Endothelial cell of umbilical vein (primary cell): ENCODE data around the gene ZBTB46. TPM values are rescaled to one million over a fixed set of nuclear protein-coding genes. Genes with fewer than 3 reads are reported as not detected.

ENCODE experiments used
- BruUV-seq: library from RNA; stranded (reverse); fragments of 400-500 nt; replicated peaks from 2 replicates; lab custom pipeline; 2021; lab: Mats Ljungman, UMichigan
- CTCF ChIA-PET: fragments of 300-600, 350-600 bp; sonication (Branson Sonifier 250); formaldehyde crosslinking; loops from one replicate; lab custom pipeline; 2021; ENCODE audit warnings: antibody characterized with exemption, inconsistent platforms; lab: Charles Lee
- POLR2A ChIA-PET: fragments of 300-600, 350-600 bp; sonication (Branson Sonifier 250); formaldehyde crosslinking; loops from one replicate; lab custom pipeline; 2021; ENCODE audit warnings: antibody characterized with exemption, inconsistent platforms; lab: Charles Lee
- DNase-seq: peaks from one replicate; pipeline ENCODE4 v3.0.0-alpha.2; 2011; ENCODE audit warnings: low read depth, low spot score
- FAIRE-seq: peaks from 2 replicates; lab custom pipeline; 2011; peaks lifted over from hg19 to GRCh38; lab: Jason Lieb, UNC
- H2AFZ ChIP-seq: 2 replicates; pipeline ENCODE4 v1.6.0; 2012; ENCODE audit warnings: low read depth, low read length, control low read depth, inconsistent platforms
- H3K27ac ChIP-seq: 2 replicates; pipeline ENCODE4 v1.5.1; 2011; ENCODE audit warnings: low read depth, mild to moderate bottlenecking, control low read depth, low read length, moderate library complexity; ENCODE audit not compliant: insufficient read depth
- H3K27me3 ChIP-seq, 2 experiments: 2 replicates each; pipeline versions ENCODE4 v1.6.0 to v1.6.1; 2011; ENCODE audit warnings: low read length in 2 of 2, mixed read lengths in 1 of 2; ENCODE audit not compliant: control insufficient read depth in 2 of 2, insufficient read depth in 2 of 2
- H3K36me3 ChIP-seq, 2 experiments: 2 replicates in 1 of 2; 3 replicates in 1 of 2; pipeline ENCODE4 v1.5.1; 2011; ENCODE audit warnings: low read length in 2 of 2, mild to moderate bottlenecking in 1 of 2, moderate library complexity in 1 of 2; ENCODE audit not compliant: control insufficient read depth in 2 of 2, insufficient read depth in 2 of 2; ENCODE audit errors: extremely low read depth in 1 of 2
- H3K4me1 ChIP-seq: 3 replicates; pipeline ENCODE4 v1.5.1; 2011; ENCODE audit warnings: mild to moderate bottlenecking, low read length; ENCODE audit not compliant: control insufficient read depth, insufficient read depth; ENCODE audit errors: extremely low read depth
- H3K4me2 ChIP-seq: 2 replicates; pipeline ENCODE4 v1.6.1; 2011; ENCODE audit warnings: low read length, control low read depth, mixed read lengths; ENCODE audit not compliant: insufficient read depth
- H3K4me3 ChIP-seq, 3 experiments: fragments of 200-600 bp in 1 of 3; sonication (generic), shearing (Covaris generic) in 1 of 3; replicated peaks in 1 of 3; 2 replicates each; pipeline ENCODE4 v1.5.1; 2011 to 2016; ENCODE audit warnings: control low read depth in 3 of 3, low read length in 3 of 3, mild to moderate bottlenecking in 2 of 3, inconsistent platforms in 1 of 3, low read depth in 1 of 3, moderate library complexity in 1 of 3; ENCODE audit not compliant: insufficient read depth in 1 of 3
- H3K79me2 ChIP-seq: 2 replicates; pipeline ENCODE4 v1.6.0; 2012; ENCODE audit warnings: low read length, inconsistent platforms; ENCODE audit not compliant: control insufficient read depth, insufficient read depth
- H3K9ac ChIP-seq: replicated peaks from 2 replicates; pipeline ENCODE3; 2011; ENCODE audit warnings: low read length, control low read depth; ENCODE audit not compliant: insufficient read depth; ENCODE audit errors: extremely low read depth
- H3K9me1 ChIP-seq: replicated peaks from 3 replicates; pipeline ENCODE4 v1.6.0; 2011; ENCODE audit warnings: mild to moderate bottlenecking, low read length; ENCODE audit not compliant: control insufficient read depth, insufficient read depth; ENCODE audit errors: extremely low read depth
- H3K9me3 ChIP-seq: replicated peaks from 2 replicates; pipeline ENCODE4 v1.5.1; 2012; ENCODE audit warnings: low read length, inconsistent platforms; ENCODE audit not compliant: control insufficient read depth, insufficient read depth
- H4K20me1 ChIP-seq: replicated peaks from 2 replicates; pipeline ENCODE3; 2011; ENCODE audit warnings: mild to moderate bottlenecking, low read length; ENCODE audit not compliant: control insufficient read depth, insufficient read depth; ENCODE audit errors: extremely low read depth
- CTCF ChIP-seq, 2 donors: IDR thresholded peaks; 1 replicate in 1 of 2; 2 replicates in 1 of 2; pipeline ENCODE4 v1.5.1; 2011; ENCODE audit warnings: low read length in 2 of 2, mild to moderate bottlenecking in 2 of 2, moderate library complexity in 2 of 2, control low read depth in 1 of 2, inconsistent platforms in 1 of 2, low read depth in 1 of 2; ENCODE audit not compliant: insufficient read depth in 1 of 2; ENCODE audit errors: extremely low read depth in 1 of 2
- EZH2 ChIP-seq: IDR thresholded peaks from 2 replicates; pipeline ENCODE4 v1.6.1; 2012; ENCODE audit warnings: borderline replicate concordance, low read depth, mild to moderate bottlenecking, moderate library complexity, low read length, inconsistent platforms; ENCODE audit not compliant: severe bottlenecking
- FOS ChIP-seq: IDR thresholded peaks from 2 replicates; pipeline ENCODE4 v1.6.1; 2011; ENCODE audit warnings: mild to moderate bottlenecking, low read length, moderate library complexity, borderline replicate concordance; ENCODE audit not compliant: insufficient read depth
- GATA2 ChIP-seq: IDR thresholded peaks from 2 replicates; pipeline ENCODE4 v1.7.0; 2011; ENCODE audit warnings: low read depth, mild to moderate bottlenecking, moderate library complexity, mixed read lengths, low read length; ENCODE audit not compliant: insufficient read length, insufficient read depth
- JUN ChIP-seq: IDR thresholded peaks from 2 replicates; pipeline ENCODE4 v1.6.1; 2011; ENCODE audit warnings: borderline replicate concordance, low read depth; ENCODE audit not compliant: insufficient read length, insufficient read depth
- MAX ChIP-seq: IDR thresholded peaks from 2 replicates; pipeline ENCODE4 v1.6.1; 2011; ENCODE audit not compliant: insufficient read depth, insufficient read length
- MYC ChIP-seq: IDR thresholded peaks from one replicate; pipeline ENCODE4 v1.6.1; 2011; ENCODE audit warnings: mild to moderate bottlenecking, low read depth, low read length
- POLR2A ChIP-seq: IDR thresholded peaks from 2 replicates; pipeline ENCODE4 v1.6.1; 2012; ENCODE audit warnings: low read depth, mild to moderate bottlenecking, control low read depth, low read length
- POLR2AphosphoS5 ChIP-seq: IDR thresholded peaks from 2 replicates; pipeline ENCODE4 v1.6.1; 2012; ENCODE audit warnings: low read depth, mild to moderate bottlenecking, control low read depth, low read length, moderate library complexity; ENCODE audit not compliant: insufficient read depth
- dilution Hi-C: fragments of 300-500 bp; cut with MboI; formaldehyde crosslinking; loops from one replicate; pipeline ENCODE4 v1.15.0; 2019; ENCODE audit warnings: low sequenced_read_pairs; ENCODE audit not compliant: extremely low pct_ligation_motif_present
- intact Hi-C: fragments of 100-400 bp; cut with micrococcal nuclease; formaldehyde crosslinking; loops from one replicate; pipeline ENCODE4 v1.10.0; 2022
- polyA plus RNA-seq, 4 experiments: library from polyadenylated mRNA; depleted of rRNA in 3 of 4; stranded (reverse) in 3 of 4; unstranded in 1 of 4; fragments of >200 nt; gene quantifications; 2 replicates each; pipeline versions ENCODE4 v1.2.1 to v1.2.3, GENCODE V29; 2011 to 2012; ENCODE audit warnings: missing spikeins in 1 of 4
- total RNA-seq: library from RNA; stranded (reverse); gene quantifications from 2 replicates; pipeline ENCODE4 v1.2.3, GENCODE V29; 2021

Gene ZBTB46
- total and polyA plus RNA-seq, 2 donors (not counting 3 experiments of a cell fraction or from before 2014, with no cell fraction given), result 1.3 to 7.1 TPM

GRCh38 chr20:63765902-63766301 lies 65.2 kb downstream of the ZBTB46 start:
- no peaks in the 10 kb centered on the region for H3K36me3 ChIP-seq
- BruUV-seq, result no TSS peak
- dilution Hi-C loops (no loop called here), intact Hi-C loops (no loop called here)
- POLR2A ChIA-PET, result no interaction called here
- TF ChIP-seq MAX (no peak), CTCF (IDR thresholded peaks at IDR 0.05; ENCODE audit: extremely low read depth in 1 of 2, insufficient read depth in 1 of 2, low read depth in 1 of 2, low read length in 2 of 2) (no peak), EZH2 (no peak), GATA2 (no peak), POLR2A (no peak), POLR2AphosphoS5 (no peak), FOS (no peak), MYC (no peak), JUN (no peak)
- DNase-seq (no peak), FAIRE-seq (no peak)
- H3K9me1 ChIP-seq, result no peaks in the 10 kb centered on the region
- no peak overlapping the region for H2AFZ ChIP-seq
- H3K4me3 ChIP-seq, result no peak overlapping the region
- CTCF ChIA-PET, result interaction anchor here (0.8 to 1.5 kb wide), 3 partner anchors 9 to 228 kb away, joined by 3 to 9 read pairs (median 3); no protein-coding TSS in a partner anchor
- no peak overlapping the region for H3K9ac ChIP-seq
- no peaks in the 10 kb centered on the region for H4K20me1 ChIP-seq
- H3K79me2 ChIP-seq, result no peaks in the 10 kb centered on the region
- no peaks in the 10 kb centered on the region for H3K27me3 ChIP-seq
- no peak overlapping the region for H3K27ac ChIP-seq
- no peaks in the 10 kb centered on the region for H3K9me3 ChIP-seq
- no peaks in the 10 kb centered on the region for H3K4me1 ChIP-seq
- H3K4me2 ChIP-seq, result no peak overlapping the region
